CD4-positive, alpha-beta T cell (primary cell): ENCODE data around the gene HIPK2. TPM values are rescaled to one million over a fixed set of nuclear protein-coding genes. Genes with fewer than 3 reads are reported as not detected.
A peak's percentile ranks its signal among the peaks of the same experiment; 100 is the strongest.

Experiments used
- ATAC-seq: fragments of 200-7000 bp; cut with Tn5 transposase; one replicate; pipeline ENCODE4 v1.10.0; 2022; ENCODE audit warnings: mild to moderate bottlenecking; ENCODE audit not compliant: poor library complexity
- CTCF ChIA-PET: fragments of 350-600 bp; sonication (Branson Sonifier 250); formaldehyde crosslinking; loops from one replicate; lab custom pipeline; 2021; ENCODE audit warnings: antibody characterized with exemption, inconsistent platforms; lab: Charles Lee
- POLR2A ChIA-PET: fragments of 350-600 bp; sonication (Branson Sonifier 250); formaldehyde crosslinking; loops from one replicate; lab custom pipeline; 2021; ENCODE audit warnings: antibody characterized with exemption, inconsistent platforms; lab: Charles Lee
- DNase-seq, 14 experiments: peaks; one replicate each; pipeline ENCODE4 v3.0.0-alpha.2; 2013 to 2020; ENCODE audit warnings: mixed read lengths in 2 of 14
- H3K27ac ChIP-seq, 2 donors: one replicate each; pipeline versions ENCODE4 v1.5.1 to v1.7.0; 2013; ENCODE audit warnings: low read length in 2 of 2, low read depth in 1 of 2, mild to moderate bottlenecking in 1 of 2
- H3K27me3 ChIP-seq, 2 experiments: 1 replicate in 1 of 2; 2 replicates in 1 of 2; pipeline versions ENCODE4 v1.6.1 to v1.7.0; 2013; ENCODE audit warnings: low read length in 2 of 2, control low read depth in 1 of 2, mild to moderate bottlenecking in 1 of 2, moderate library complexity in 1 of 2; ENCODE audit not compliant: insufficient read depth in 2 of 2, control insufficient read depth in 1 of 2
- H3K36me3 ChIP-seq: one replicate; pipeline ENCODE4 v1.6.1; 2013; ENCODE audit warnings: low read length, control low read depth; ENCODE audit not compliant: insufficient read depth
- H3K4me1 ChIP-seq: one replicate; pipeline ENCODE4 v1.6.1; 2013; ENCODE audit warnings: low read length, control low read depth; ENCODE audit not compliant: insufficient read depth
- H3K4me3 ChIP-seq: one replicate; pipeline ENCODE4 v1.5.1; 2013; ENCODE audit warnings: mild to moderate bottlenecking, low read length, moderate library complexity
- H3K9me3 ChIP-seq, 2 experiments: 1 replicate in 1 of 2; 2 replicates in 1 of 2; pipeline versions ENCODE4 v1.6.1 to v1.7.0; 2013; ENCODE audit warnings: low read length in 2 of 2, mild to moderate bottlenecking in 2 of 2, control low read depth in 1 of 2, moderate library complexity in 1 of 2; ENCODE audit not compliant: control insufficient read depth in 1 of 2, insufficient read depth in 1 of 2
- H3K27ac Mint-ChIP-seq: one replicate; pipeline ENCODE4 v1.8.0; 2020; ENCODE audit warnings: mixed read lengths
- H3K27me3 Mint-ChIP-seq: one replicate; pipeline ENCODE4 v1.8.0; 2021; ENCODE audit warnings: mixed read lengths
- H3K36me3 Mint-ChIP-seq: one replicate; pipeline ENCODE4 v1.8.0; 2021; ENCODE audit warnings: low read depth, mixed read lengths
- H3K4me1 Mint-ChIP-seq: one replicate; pipeline ENCODE4 v1.8.0; 2021; ENCODE audit warnings: low read depth, mixed read lengths
- H3K4me3 Mint-ChIP-seq: one replicate; pipeline ENCODE4 v1.8.0; 2020; ENCODE audit warnings: mild to moderate bottlenecking, mixed read lengths
- H3K9me3 Mint-ChIP-seq: one replicate; pipeline ENCODE4 v1.8.0; 2020; ENCODE audit warnings: mixed read lengths
- CTCF ChIP-seq: fragments of 200-600 bp; IDR thresholded peaks from one replicate; pipeline ENCODE4 v1.8.0; 2022; ENCODE audit warnings: antibody characterized with exemption, mild to moderate bottlenecking
- intact Hi-C, 2 experiments: fragments of 100-400 bp; cut with DNase I in 1 of 2; cut with micrococcal nuclease in 1 of 2; formaldehyde crosslinking; loops; one replicate each; pipeline versions ENCODE4 v1.15.1 to v1.9.0; 2023 to 2025; cut with DNase I, micrococcal nuclease
- total RNA-seq, 174 experiments: library from RNA in 2 of 174; stranded (reverse) in 2 of 174; gene quantifications; one replicate each; pipeline ENCODE4 v1.2.3 and lab custom pipeline; 2021 to 2026

The HIPK2 gene
- total RNA-seq, 2 experiments from 2014 or later, result 36.5 to 37.0 TPM

GRCh38 chr7:139687211-139687954 lies 90.4 kb downstream of the HIPK2 start:
- H3K27ac Mint-ChIP-seq, result no peak overlapping the region
- no peaks in the 10 kb centered on the region for H3K27me3 Mint-ChIP-seq
- H3K9me3 Mint-ChIP-seq, result peaks cover 3% of the 10 kb centered on the region
- ChIA-PET POLR2A (no interaction called here), CTCF (no interaction called here)
- Histone ChIP-seq H3K27ac (no peak overlapping the region), H3K36me3 (peaks cover 19% of the 10 kb centered on the region), H3K4me3 (no peak overlapping the region), H3K27me3 (no peaks in the 10 kb centered on the region), H3K4me1 (peaks cover 12% of the 10 kb centered on the region), H3K9me3 (no peaks in the 10 kb centered on the region)
- no peak for TF ChIP-seq CTCF
- no peak overlapping the region for H3K4me3 Mint-ChIP-seq
- intact Hi-C loops, result no loop called here
- ATAC-seq (no peak), DNase-seq (no peak)
- peaks cover 72% of the 10 kb centered on the region for H3K36me3 Mint-ChIP-seq
- peaks cover 29% of the 10 kb centered on the region for H3K4me1 Mint-ChIP-seq

GRCh38 chr7:139683137-139683921 lies 94.5 kb downstream of the HIPK2 start:
- Histone ChIP-seq H3K27me3 (no peaks in the 10 kb centered on the region), H3K4me3 (no peak overlapping the region), H3K27ac (no peak overlapping the region), H3K9me3 (no peaks in the 10 kb centered on the region), H3K36me3 (peaks cover 10% of the 10 kb centered on the region), H3K4me1 (peaks cover 34% of the 10 kb centered on the region)
- Mint-ChIP-seq H3K4me1 (peaks cover 55% of the 10 kb centered on the region), H3K36me3 (peaks cover 35% of the 10 kb centered on the region), H3K4me3 (no peak overlapping the region), H3K27ac (peak overlapping the region; percentile 30), H3K9me3 (peaks cover 3% of the 10 kb centered on the region), H3K27me3 (no peaks in the 10 kb centered on the region)
- intact Hi-C loops, result no loop called here
- DNase-seq (no peak), ATAC-seq (no peak)
- TF ChIP-seq CTCF, result no peak
- CTCF ChIA-PET, result no interaction called here
- POLR2A ChIA-PET, result no interaction called here

- Histone ChIP-seq H3K4me1 (peaks cover 34% of the 10 kb centered on the region), H3K27me3 (no peaks in the 10 kb centered on the region), H3K9me3 (no peaks in the 10 kb centered on the region), H3K4me3 (no peak overlapping the region), H3K36me3 (peaks cover 10% of the 10 kb centered on the region), H3K27ac (no peak overlapping the region)
- ATAC-seq (peak; percentile 33), DNase-seq (peak in 3 of 14 experiments; percentile 19 to 64 (median 41))
- Mint-ChIP-seq H3K4me3 (peak overlapping the region; percentile 28), H3K27ac (peak overlapping the region; percentile 30), H3K4me1 (peaks cover 61% of the 10 kb centered on the region), H3K9me3 (peaks cover 3% of the 10 kb centered on the region), H3K27me3 (no peaks in the 10 kb centered on the region), H3K36me3 (peaks cover 27% of the 10 kb centered on the region)
- ChIA-PET CTCF (no interaction called here), POLR2A (no interaction called here)
- intact Hi-C loops, result no loop called here
- no peak for TF ChIP-seq CTCF
Observed at GRCh38 chr7:139682136-139683013, 95.4 kb downstream of the HIPK2 start.
